ENCODE data around the gene PPCS.
"Not testable (repeated sequence)": the region's sequence is repeated elsewhere in the genome, so short reads cannot be mapped to it uniquely, and the experiment has no call there.

The PPCS gene

DNA sequence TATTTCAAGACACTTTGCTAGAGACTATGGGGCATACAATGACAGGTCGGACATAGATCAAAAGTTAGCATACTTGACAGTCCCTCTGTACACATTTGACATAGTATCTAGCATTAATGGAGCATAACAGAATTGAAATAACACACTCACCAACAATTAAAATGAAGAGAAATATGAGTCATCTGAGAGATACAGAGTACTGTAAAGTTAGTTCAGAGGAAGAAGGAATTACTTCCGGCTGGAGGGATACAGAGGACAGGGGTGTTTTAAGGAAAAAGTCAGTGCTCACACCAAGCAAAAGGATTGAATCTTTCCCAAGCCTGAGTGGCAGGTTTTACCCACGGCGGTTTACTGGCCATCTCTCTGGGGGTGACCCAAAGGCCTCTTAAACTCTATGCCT lies 3.0 kb upstream of the PPCS start:
- DNase-seq (ENCODE audit: low read depth in 2 of 2), result no peak

DNA sequence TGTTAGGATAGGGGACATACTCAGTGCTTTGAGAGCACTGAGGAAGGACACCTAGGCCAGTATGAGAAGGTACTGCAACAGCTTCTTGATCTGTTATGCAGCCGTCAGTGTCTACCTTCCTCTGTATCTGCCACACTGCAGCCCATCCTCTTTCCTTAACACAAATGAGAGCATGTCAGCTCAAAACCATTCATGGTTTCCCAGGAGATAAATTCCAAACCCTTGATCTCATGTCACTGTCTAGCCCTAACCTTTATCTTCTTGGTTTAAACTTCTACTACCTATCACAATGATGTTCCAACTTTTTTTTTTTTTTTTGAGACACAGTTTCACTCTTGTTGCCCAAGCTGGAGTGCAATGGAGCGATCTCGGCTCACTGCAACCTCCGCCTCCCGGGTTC lies 1.9 kb upstream of the PPCS start:
- no peak for DNase-seq (ENCODE audit: low read depth in 2 of 2)

GRCh38 chr1:42456754-42457089 lies 379 bp downstream of the PPCS start:
- DNase-seq (ENCODE audit: low read depth in 2 of 2), result peak in 1 of 2 donors; percentile 38

- no peak for DNase-seq (ENCODE audit: low read depth in 2 of 2)
Measured at GRCh38 chr1:42461196-42461595, 4.9 kb downstream of the PPCS start.

GRCh38 chr1:42462828-42463763 lies 6.8 kb downstream of the PPCS start, which contains the start of gene CCDC30:
CCDC30 (plus strand) TSS chr1:42463286; CDS start chr1:42480552, 17,266 bp downstream.
- DNase-seq (ENCODE audit: low read depth in 2 of 2), result peak; percentile 89 to 91

GRCh38 chr1:42463921-42464320 lies 7.6 kb downstream of the PPCS start:
- no peak for DNase-seq (ENCODE audit: low read depth in 2 of 2)

- no peak for DNase-seq (ENCODE audit: low read depth in 2 of 2)
Measured at GRCh38 chr1:42466030-42466429, 9.7 kb downstream of the PPCS start.

GRCh38 chr1:42469727-42470126 lies 13.4 kb downstream of the PPCS start:
- DNase-seq (ENCODE audit: low read depth in 2 of 2), result no peak

DNA sequence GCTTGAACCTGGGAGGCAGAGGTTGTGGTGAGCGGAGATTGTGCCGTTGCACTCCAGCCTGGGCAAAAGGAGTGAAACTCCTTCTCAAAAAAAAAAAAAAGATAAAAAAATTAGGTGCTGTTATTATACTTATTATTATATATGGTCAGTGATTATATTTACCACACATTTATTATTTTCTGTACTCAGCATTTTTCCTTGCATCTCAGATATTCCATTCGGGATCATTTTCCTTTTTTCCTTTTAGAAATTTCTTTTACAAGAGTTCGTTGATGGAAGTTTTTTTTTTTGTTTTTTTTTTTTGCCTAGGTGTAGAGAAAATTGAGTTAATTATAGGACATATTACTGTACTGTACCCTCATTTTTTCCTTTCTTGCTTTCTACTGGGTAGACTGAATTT lies 20.3 kb downstream of the PPCS start:
- no peak for DNase-seq (ENCODE audit: low read depth in 2 of 2)

DNA sequence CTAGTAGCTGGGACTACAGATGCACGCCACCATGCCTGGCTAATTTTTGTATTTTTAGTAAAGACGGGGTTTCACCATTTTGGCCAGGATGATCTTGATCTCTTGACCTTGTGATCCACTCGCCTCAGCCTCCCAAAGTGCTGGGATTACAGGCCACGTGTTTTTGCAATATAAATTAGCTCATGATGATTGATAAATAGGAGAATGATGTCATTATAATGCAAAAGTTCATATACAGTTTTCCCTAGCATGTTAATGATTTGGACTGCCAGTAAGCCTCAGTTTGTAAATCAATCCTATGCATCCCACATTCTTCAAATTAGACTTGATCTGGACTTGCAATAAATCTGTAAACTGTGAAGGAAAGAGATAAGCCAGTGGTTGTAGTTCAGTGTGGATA lies 21.0 kb downstream of the PPCS start:
- DNase-seq (ENCODE audit: low read depth in 2 of 2), result not testable (repeated sequence)

DNA sequence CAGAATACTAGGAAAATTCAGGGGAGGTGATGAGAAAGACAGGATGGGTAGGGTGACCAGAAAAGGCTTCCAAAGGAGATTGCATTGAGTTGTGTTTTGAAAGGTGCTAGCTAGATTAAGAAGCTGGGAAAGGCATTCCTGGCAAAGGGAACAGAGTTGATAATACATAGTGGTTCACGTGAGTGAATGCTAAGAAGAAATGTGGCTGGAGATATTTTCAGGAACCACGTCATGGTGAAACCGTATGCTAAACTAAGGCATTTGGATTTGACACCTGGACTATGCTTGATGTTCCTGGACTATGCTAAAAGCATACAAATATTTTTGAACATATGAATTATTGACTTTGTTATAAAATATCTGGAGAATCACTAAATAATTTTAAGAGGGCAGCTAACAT lies 21.4 kb downstream of the PPCS start:
- no peak for DNase-seq (ENCODE audit: low read depth in 2 of 2)

GRCh38 chr1:42479621-42480020 lies 23.3 kb downstream of the PPCS start:
- DNase-seq (ENCODE audit: low read depth in 2 of 2), result no peak

DNA sequence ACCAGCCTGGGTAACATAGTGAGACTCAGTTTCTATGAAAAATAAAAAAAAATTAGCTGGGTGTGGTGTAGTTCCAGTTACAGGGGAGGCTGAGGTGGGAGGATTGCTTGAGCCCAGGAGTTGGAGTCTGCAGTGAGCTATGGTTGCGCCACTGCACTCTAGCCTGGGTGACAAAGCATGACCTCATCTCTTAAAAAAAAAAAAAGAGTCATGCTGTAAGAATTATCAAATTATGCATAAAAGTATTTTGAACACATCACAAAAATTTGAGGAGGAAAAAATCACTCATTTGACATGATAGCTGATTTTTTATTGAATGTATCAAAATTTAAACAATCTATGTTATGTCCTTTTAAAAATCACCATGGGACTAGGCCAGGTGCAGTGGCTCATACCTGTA lies 24.6 kb downstream of the PPCS start:
- no peak for DNase-seq (ENCODE audit: low read depth in 2 of 2)

- DNase-seq (ENCODE audit: low read depth in 2 of 2), result no peak
Measured at GRCh38 chr1:42482635-42483153, 26.4 kb downstream of the PPCS start.

GRCh38 chr1:42484382-42484781 lies 28.0 kb downstream of the PPCS start:
- DNase-seq (ENCODE audit: low read depth in 2 of 2), result no peak

DNA sequence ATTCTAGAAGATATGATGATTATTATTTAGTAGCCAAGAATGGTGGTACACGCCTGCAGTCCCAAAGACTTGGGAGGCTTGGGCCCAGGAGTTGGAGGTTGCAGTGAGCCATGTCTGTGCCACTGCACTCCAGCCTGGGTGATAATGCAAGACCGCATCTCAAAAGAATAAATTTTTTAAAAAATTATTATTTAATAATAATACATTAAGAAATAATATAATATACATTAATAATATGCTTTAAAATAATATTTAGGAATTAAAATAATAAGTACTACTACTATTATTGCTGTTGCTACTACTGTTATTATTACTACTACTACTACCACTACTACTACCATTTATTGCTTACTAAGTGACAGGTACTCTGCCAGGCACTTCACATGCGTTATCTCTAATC lies 33.9 kb downstream of the PPCS start:
- DNase-seq (ENCODE audit: low read depth in 2 of 2), result no peak

DNA sequence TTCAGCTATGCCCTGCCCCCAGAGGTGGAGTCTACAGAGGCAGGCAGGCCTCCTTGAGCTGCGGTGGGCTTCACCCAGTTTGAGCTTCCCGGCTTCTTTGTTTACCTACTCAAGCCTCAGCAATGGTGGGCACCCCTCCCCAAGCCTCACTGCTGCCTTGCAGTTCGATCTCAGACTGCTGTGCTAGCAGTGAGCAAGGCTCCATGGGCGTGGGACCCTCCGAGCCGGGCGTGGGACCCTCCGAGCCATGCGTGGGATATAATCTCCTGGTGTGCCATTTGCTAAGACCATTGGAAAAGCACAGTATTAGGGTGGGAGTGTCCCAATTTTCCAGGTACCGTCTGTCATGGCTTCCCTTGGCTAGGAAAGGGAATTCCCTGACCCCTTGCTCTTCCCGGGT lies 45.7 kb downstream of the PPCS start:
- not testable (repeated sequence) for DNase-seq (ENCODE audit: low read depth in 2 of 2)

- no peak for DNase-seq (ENCODE audit: low read depth in 2 of 2)
Measured at GRCh38 chr1:42504535-42505128, 48.3 kb downstream of the PPCS start.

GRCh38 chr1:42506576-42506975 lies 50.2 kb downstream of the PPCS start:
- DNase-seq (ENCODE audit: low read depth in 2 of 2), result no peak

All from stimulated activated CD8-positive, alpha-beta memory T cell treated with anti-CD3 and anti-CD28 coated beads, Interleukin-2, amount 100 ng/mL, for 1 hour (primary cell).